ENCODE results near the gene COL23A1.
"Not testable (repeated sequence)": the region's sequence is repeated elsewhere in the genome, so short reads cannot be mapped to it uniquely, and the experiment has no call there.

COL23A1 gene

DNA sequence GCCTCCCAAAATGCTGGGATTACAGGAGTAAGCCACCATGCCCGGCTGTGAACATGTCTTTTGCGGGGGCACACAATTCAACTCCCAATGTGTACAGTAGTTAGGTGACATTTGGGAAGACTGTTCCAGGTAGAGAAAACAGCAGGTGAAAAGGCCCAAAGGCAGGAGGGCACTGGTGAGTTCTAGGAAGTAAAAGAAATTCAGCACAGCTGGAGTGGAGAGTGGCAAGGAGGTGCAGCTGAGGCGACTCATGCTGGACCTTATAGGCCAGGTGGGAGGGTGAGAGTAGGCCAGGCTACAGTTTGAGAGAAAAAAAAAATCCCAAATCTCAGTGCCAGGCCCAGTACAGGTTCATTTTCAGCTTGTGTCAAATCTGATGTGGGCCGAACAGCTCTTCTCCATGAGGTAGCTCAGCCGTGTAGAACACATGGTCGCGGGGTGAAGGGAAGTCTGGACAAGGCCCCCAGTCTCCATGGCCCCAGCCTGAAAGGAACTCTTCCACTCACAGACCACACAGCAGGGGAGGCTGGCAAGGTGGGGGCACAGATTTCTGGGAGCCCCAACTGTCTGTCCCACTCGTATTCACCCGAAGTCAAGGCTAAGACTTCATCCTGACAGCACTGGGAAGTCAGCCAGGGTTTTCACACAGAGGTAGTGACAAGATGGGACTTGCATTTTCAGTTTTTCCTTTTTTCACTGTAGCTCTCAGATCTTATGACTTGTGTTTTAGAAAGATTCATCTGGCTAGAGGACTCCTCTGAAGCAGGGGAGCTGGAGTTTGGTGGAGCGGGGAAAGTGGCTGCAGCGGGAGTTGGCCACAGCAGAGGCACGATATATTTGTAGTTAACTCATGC, 390.4 kb downstream of the COL23A1 start:
- DNase-seq: no peak

DNA sequence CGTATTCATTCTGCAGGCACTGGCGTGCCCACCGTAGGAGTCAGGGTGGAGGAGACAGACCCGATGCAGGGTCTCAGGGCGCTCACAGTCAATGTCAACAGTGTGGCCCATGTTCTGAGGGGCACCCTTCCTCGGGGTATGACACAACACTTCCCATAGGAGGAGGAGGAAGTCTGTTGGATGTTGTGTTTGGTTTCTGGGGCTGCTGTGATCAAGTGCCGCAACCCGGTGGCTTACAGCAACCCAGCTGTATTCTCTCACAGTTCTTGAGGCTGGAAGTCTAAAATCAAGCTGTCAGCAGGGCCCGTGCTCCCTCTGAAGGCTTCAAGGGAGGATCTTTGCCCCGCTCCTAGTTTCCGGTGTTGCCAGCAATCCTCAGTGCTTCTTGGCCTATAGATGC, 391.5 kb downstream of the COL23A1 start:
- DNase-seq: no peak

DNA sequence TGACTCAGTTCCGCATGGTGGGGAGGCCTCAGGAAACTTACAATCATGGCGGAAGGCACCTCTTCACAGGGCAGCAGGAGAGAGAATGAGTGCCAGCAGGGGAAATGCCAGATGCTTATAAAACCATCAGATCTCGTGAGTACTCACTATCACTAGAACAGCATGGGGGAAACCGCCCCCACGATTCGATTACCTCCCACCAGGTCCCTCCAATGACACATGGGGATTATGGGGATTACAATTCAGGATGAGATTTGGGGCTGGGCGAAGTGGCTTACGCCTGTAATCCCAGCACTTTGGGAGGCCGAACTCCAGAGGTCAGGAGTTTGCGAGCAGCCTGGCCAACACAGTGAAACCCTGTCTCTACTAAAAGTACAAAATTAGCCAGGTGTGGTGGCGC, 392.0 kb downstream of the COL23A1 start:
- not testable (repeated sequence) for DNase-seq

DNA sequence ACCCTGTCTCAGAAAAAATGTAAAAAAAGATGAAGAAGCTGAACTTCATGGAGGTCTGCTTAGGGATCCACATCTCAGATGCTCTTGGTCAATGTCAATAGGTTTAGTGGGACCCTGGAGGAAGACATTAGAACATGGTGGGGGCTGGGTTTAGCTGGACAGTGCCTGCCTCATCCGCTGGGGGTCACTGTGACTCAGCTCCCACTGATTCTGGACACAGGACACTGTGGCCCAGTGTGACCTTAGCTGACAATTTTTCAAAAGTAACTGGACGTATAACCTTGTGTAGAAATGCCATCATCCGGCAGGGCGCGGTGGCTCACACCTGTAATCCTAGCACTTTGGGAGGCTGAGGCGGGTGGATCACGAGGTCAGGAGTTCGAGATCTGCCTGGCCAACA, 393.2 kb downstream of the COL23A1 start:
- DNase-seq: no peak

DNA sequence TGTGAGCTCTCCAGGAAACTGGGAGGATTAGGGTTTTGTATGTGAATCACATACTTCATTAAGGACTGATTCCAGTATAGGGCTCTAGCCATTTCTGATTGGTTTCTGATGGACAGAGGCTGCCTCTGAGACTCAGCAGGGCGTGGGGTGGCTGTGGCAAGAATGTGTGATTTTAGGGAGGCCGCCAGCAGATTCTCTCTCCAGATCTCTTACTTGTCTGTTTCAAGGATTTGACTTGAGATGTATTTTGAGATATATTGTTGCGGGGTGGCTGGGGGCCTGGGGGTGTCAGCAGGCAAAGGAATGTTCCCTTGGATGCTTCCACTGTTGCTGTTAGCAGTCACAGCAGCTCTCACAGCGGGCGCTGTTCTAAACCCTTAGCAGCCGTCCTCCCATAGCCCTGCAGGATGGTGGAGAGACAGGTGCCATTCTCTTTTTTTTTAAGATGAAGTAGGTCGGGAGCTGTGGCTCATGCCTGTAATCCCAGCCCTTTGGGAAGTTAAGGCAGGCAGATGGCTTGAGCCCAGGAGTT, 393.8 kb downstream of the COL23A1 start:
- no peak for DNase-seq

DNA sequence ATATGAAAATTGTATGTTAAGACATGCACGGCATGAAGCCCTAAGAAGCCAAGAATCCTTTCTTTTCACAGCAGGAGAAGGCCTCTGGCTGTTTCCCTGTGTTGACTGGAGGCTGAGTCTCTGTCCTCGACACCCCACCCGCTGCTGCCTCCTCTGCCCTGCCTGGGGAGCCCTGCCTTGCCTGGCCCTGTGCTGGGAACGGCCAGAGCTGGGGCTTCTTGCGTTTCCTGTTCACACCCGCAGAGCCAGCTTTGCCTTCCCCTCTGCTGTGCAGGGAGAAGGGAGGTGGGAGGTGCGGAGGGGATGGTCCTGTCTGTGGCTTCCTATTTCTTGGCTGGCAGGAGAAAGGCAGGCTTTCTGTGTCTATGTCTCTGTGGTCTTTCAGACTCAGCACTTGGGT, 396.2 kb downstream of the COL23A1 start:
- no peak for DNase-seq

DNA sequence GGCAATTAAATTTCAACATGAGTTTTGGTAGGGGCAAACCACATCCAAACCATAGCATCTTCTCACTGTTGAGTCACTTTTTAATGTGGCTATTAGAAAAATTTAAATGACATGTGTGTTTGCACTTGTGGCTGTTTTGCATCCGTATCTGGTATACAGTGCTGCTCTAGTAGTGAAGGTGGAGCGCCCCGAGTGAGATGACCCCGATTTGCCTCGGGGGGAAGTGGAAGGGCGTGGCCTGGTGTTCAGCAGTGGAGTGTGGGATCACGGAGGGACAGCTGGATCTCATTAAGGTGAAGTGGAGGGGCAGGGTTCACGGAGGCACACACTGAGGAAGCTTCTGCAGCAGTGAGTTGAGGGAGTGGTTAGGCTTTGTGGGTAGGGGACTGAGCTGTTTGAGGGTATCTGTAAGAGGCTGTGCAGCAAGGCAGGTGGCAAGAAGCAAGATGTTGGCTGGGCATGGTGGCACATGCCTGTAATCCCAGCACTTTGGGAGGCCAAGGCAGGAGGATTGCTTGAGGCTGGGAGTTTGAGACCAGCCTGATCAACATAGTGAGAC, 396.9 kb downstream of the COL23A1 start:
- no peak for DNase-seq

DNA sequence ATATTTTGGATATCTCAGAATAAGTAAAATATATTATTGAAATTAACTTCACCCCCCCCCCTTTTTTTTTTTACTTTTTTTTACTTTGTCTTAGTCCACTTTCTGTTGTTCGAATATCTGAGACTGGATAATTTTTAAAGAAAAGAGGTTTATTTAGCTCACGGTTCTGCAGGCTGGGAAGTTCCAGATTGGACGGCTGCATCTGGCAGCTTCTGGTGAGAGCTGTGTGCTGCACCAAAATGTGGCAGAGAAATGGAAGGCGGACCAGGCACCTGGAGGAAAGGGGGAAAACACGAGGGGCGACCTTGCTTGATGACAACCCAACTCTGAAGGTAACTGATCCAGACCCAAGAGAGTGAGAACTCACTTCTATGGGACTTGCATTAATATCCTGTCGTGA, 397.4 kb downstream of the COL23A1 start:
- DNase-seq: no peak

DNA sequence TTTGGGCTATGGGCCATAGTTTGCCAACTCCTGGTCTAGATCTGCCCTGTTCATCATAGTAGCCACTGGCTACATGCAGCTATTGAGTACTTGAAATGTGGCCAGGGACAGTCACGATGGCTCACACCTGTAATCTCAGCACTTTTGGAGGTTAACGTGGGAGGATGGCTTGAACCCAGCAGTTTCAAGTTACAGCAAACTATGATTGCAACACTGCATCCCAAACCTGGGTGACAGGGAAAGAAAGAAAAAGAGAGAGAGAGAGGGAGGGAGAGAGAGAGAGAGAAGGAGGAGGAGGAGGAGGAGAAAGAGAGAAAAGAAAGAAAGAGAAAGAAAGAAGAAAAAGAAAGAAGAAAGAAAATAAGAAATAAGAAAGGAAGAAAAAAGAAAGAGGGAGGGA, 397.9 kb downstream of the COL23A1 start:
- no peak for DNase-seq

DNA sequence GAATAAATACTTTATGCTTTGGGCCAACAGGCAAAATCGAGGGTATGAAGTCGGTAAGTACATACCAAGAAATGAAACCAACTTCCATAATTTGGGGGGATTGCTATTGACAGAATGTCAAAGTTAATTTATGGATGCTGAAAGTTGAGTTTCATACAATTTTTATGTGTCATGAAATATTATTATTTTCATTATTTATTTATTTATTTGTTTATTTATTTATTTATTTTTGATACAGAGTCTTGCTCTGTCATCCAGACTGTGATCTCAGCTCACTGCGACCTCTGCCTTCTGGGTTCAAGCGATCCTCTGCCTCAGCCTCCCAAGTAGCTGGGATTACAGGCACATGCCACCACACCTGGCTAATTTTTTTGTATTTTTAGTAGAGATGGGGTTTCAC, 398.5 kb downstream of the COL23A1 start:
- no peak for DNase-seq

DNA sequence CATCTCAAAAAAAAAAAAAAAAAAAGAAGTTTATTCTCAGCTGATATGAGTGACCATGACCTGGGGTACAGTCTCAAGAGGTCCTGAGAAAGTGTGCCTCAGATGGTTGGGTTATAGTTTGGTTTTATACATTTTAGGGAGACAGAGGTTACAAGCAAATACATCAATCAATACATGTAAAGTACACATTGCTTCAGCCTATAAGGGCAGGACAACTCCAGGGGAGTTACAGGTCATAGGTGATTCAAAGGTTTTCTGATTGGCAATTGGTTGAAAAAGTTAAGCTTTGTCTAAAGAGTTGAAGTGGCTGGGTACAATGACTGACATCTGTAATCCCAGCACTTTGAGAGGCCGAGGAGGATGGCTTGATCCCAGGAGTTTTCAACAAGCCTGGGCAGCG, 400.8 kb downstream of the COL23A1 start:
- no peak for DNase-seq
